Ascending aorta (tissue), 2 donors: ENCODE measurements around the gene PTGER3. TPM values are rescaled to one million over a fixed set of nuclear protein-coding genes. Genes with fewer than 3 reads are reported as not detected.

Experiments used
- DNase-seq, 2 donors: peaks; one replicate each; pipeline ENCODE4 v3.0.0-alpha.2; 2019; ENCODE audit warnings: low spot score in 2 of 2
- H3K27ac ChIP-seq, 2 donors: fragments of 200-600 bp; sonication (generic); one replicate each; pipeline ENCODE4 v1.5.1; 2016 to 2017; ENCODE audit warnings: mild to moderate bottlenecking in 1 of 2
- H3K27me3 ChIP-seq: fragments of 200-600 bp; sonication (generic); one replicate; pipeline ENCODE4 v1.5.1; 2017
- H3K36me3 ChIP-seq, 2 donors: fragments of 200-600 bp; sonication (generic); one replicate each; pipeline ENCODE4 v1.5.1; 2016
- H3K4me1 ChIP-seq, 2 donors: fragments of 200-600 bp; sonication (generic); one replicate each; pipeline ENCODE4 v1.5.1; 2016 to 2017; ENCODE audit warnings: mild to moderate bottlenecking in 1 of 2
- H3K4me3 ChIP-seq, 2 donors: fragments of 200-600 bp; sonication (generic); one replicate each; pipeline ENCODE4 v1.5.1; 2016 to 2017; ENCODE audit warnings: mild to moderate bottlenecking in 1 of 2
- H3K9me3 ChIP-seq, 2 donors: fragments of 200-600 bp; sonication (generic); one replicate each; pipeline ENCODE4 v1.5.1; 2016
- CTCF ChIP-seq, 3 experiments: fragments of 200-600 bp in 2 of 3; fragments of 450-650 bp in 1 of 3; sonication (generic) in 2 of 3; IDR thresholded peaks; one replicate each; pipeline ENCODE4 v1.5.1; 2016 to 2019; ENCODE audit warnings: antibody characterized with exemption in 3 of 3, mild to moderate bottlenecking in 1 of 3, moderate library complexity in 1 of 3
- intact Hi-C: fragments of 100-400 bp; cut with DNase I; formaldehyde crosslinking; loops from one replicate; pipeline ENCODE4 v1.15.1; 2023
- total RNA-seq: library from RNA; depleted of rRNA; stranded (reverse); fragments of >200 nt; gene quantifications from one replicate; pipeline ENCODE4 v1.1.0, GENCODE V29; 2016

The PTGER3 gene
- total RNA-seq, 1 donor from 2014 or later: 70.1 TPM

GRCh38 chr1:70979881-70980280 lies 67.7 kb downstream of the PTGER3 start:
- no peak for TF ChIP-seq CTCF (IDR thresholded peaks at IDR 0.05)
- Histone ChIP-seq H3K36me3 (no peaks in the 10 kb centered on the region), H3K4me3 (no peak overlapping the region), H3K9me3 (no peaks in the 10 kb centered on the region), H3K27me3 (no peaks in the 10 kb centered on the region), H3K4me1 (peaks cover 0 to 13% of the 10 kb centered on the region in 2 donors), H3K27ac (peak overlapping the region in 1 of 2 donors; percentile 53)
- intact Hi-C loops: no loop called here
- no peak for DNase-seq

GRCh38 chr1:70979313-70979712 lies 68.3 kb downstream of the PTGER3 start:
- intact Hi-C loops: no loop called here
- no peak for TF ChIP-seq CTCF (IDR thresholded peaks at IDR 0.05)

GRCh38 chr1:70978623-70979022 lies 69.0 kb downstream of the PTGER3 start:
- Histone ChIP-seq H3K9me3 (no peaks in the 10 kb centered on the region), H3K4me1 (peaks cover 0 to 13% of the 10 kb centered on the region in 2 donors), H3K27ac (no peak overlapping the region), H3K36me3 (no peaks in the 10 kb centered on the region), H3K4me3 (no peak overlapping the region), H3K27me3 (no peaks in the 10 kb centered on the region)
- no peak for TF ChIP-seq CTCF (IDR thresholded peaks at IDR 0.05)
- intact Hi-C loops: no loop called here
- DNase-seq: no peak

More at GRCh38 chr1:70979313-70979712, 68.3 kb downstream of the PTGER3 start:
- H3K27ac ChIP-seq: peak overlapping the region; percentile 51 to 53
- H3K4me1 ChIP-seq: peaks cover 0 to 13% of the 10 kb centered on the region in 2 donors
- H3K9me3 ChIP-seq: no peaks in the 10 kb centered on the region
- H3K27me3 ChIP-seq: no peaks in the 10 kb centered on the region
- no peak for DNase-seq
- peak overlapping the region in 1 of 2 donors; percentile 28 for H3K4me3 ChIP-seq
- no peaks in the 10 kb centered on the region for H3K36me3 ChIP-seq

GRCh38 chr1:70977575-70977974 lies 70.0 kb downstream of the PTGER3 start:
- H3K4me1 ChIP-seq: peaks cover 0 to 13% of the 10 kb centered on the region in 2 donors
- intact Hi-C loops: no loop called here
- H3K4me3 ChIP-seq: no peak overlapping the region
- no peak for TF ChIP-seq CTCF (IDR thresholded peaks at IDR 0.05)
- H3K27me3 ChIP-seq: no peaks in the 10 kb centered on the region
- no peak for DNase-seq
- no peak overlapping the region for H3K27ac ChIP-seq
- H3K9me3 ChIP-seq: no peaks in the 10 kb centered on the region
- no peaks in the 10 kb centered on the region for H3K36me3 ChIP-seq

GRCh38 chr1:70977041-70977440 lies 70.6 kb downstream of the PTGER3 start:
- H3K9me3 ChIP-seq: no peaks in the 10 kb centered on the region
- peaks cover 0 to 13% of the 10 kb centered on the region in 2 donors for H3K4me1 ChIP-seq
- no peak for TF ChIP-seq CTCF (IDR thresholded peaks at IDR 0.05)
- intact Hi-C loops: no loop called here
- H3K36me3 ChIP-seq: no peaks in the 10 kb centered on the region
- H3K27me3 ChIP-seq: no peaks in the 10 kb centered on the region
- H3K27ac ChIP-seq: no peak overlapping the region
- no peak for DNase-seq
- no peak overlapping the region for H3K4me3 ChIP-seq

- TF ChIP-seq CTCF (IDR thresholded peaks at IDR 0.05): no peak
- no peaks in the 10 kb centered on the region for H3K27me3 ChIP-seq
- H3K36me3 ChIP-seq: no peaks in the 10 kb centered on the region
- H3K4me3 ChIP-seq: no peak overlapping the region
- no peak overlapping the region for H3K27ac ChIP-seq
- no peak for DNase-seq
- H3K9me3 ChIP-seq: no peaks in the 10 kb centered on the region
- intact Hi-C loops: no loop called here
- H3K4me1 ChIP-seq: peaks cover 0 to 7% of the 10 kb centered on the region in 2 donors
Measured at GRCh38 chr1:70973754-70974153, 73.9 kb downstream of the PTGER3 start.
